Activated naive CD4-positive, alpha-beta T cell treated with Interleukin-2 at 50 U/mL for 16 hours (primary cell): ENCODE measurements around the gene ITGB8.
A peak's percentile ranks its signal among the peaks of the same experiment; 100 is the strongest.
"Not testable (repeated sequence)": the region's sequence is repeated elsewhere in the genome, so short reads cannot be mapped to it uniquely, and the experiment has no call there.

Experiments
- DNase-seq: peaks from one replicate; pipeline ENCODE4 v3.0.0-alpha.2; 2020

The ITGB8 gene

GRCh38 chr7:20330239-20330927 is at the start of gene ITGB8:
Gene ITGB8, plus strand, starts transcription at chr7:20330900. Its CDS starts 907 bp downstream, at chr7:20331807.
- DNase-seq = peak; percentile 65

GRCh38 chr7:20282959-20283358 is 47.7 kb upstream of the ITGB8 start:
- no peak for DNase-seq

- DNase-seq = no peak
These were observed 47.3 kb upstream of the ITGB8 start for GRCh38 chr7:20283385-20283784.

GRCh38 chr7:20284003-20284770 is 46.5 kb upstream of the ITGB8 start:
- no peak for DNase-seq

- DNase-seq = no peak
These were observed 45.9 kb upstream of the ITGB8 start for GRCh38 chr7:20284771-20285143.

- DNase-seq = no peak
These were observed 43.4 kb upstream of the ITGB8 start for GRCh38 chr7:20287317-20287716.

GRCh38 chr7:20288036-20288435 is 42.7 kb upstream of the ITGB8 start:
- no peak for DNase-seq

- DNase-seq = no peak
These were observed 40.1 kb upstream of the ITGB8 start for GRCh38 chr7:20290505-20291111.

- no peak for DNase-seq
These were observed 37.4 kb upstream of the ITGB8 start for GRCh38 chr7:20293336-20293735.

- no peak for DNase-seq
These were observed 34.3 kb upstream of the ITGB8 start for GRCh38 chr7:20296444-20296843.

- DNase-seq = no peak
These were observed 33.8 kb upstream of the ITGB8 start for GRCh38 chr7:20296901-20297300.

- no peak for DNase-seq
These were observed 32.2 kb upstream of the ITGB8 start for GRCh38 chr7:20298486-20298901.

- no peak for DNase-seq
These were observed 31.6 kb upstream of the ITGB8 start for GRCh38 chr7:20299145-20299544.

GRCh38 chr7:20299647-20300312 is 30.9 kb upstream of the ITGB8 start:
- DNase-seq = no peak

GRCh38 chr7:20301311-20301939 is 29.3 kb upstream of the ITGB8 start:
- no peak for DNase-seq

GRCh38 chr7:20302300-20302699 is 28.4 kb upstream of the ITGB8 start:
- DNase-seq = not testable (repeated sequence)

GRCh38 chr7:20302891-20303290 is 27.8 kb upstream of the ITGB8 start:
- no peak for DNase-seq

- DNase-seq = no peak
These were observed 26.3 kb upstream of the ITGB8 start for GRCh38 chr7:20304366-20304765.

- DNase-seq = no peak
These were observed 25.0 kb upstream of the ITGB8 start for GRCh38 chr7:20305726-20306125.

- DNase-seq = no peak
These were observed 24.3 kb upstream of the ITGB8 start for GRCh38 chr7:20306180-20306946.

GRCh38 chr7:20307119-20307518 is 23.6 kb upstream of the ITGB8 start:
- no peak for DNase-seq

GRCh38 chr7:20307901-20308300 is 22.8 kb upstream of the ITGB8 start:
- DNase-seq = no peak
